ENCODE results near the gene TMEM245. TPM values are rescaled to one million over a fixed set of nuclear protein-coding genes. Genes with fewer than 3 reads are reported as not detected.

Gene TMEM245
- total and polyA plus RNA-seq, 3 donors from 2014 or later: 44.9 to 67.6 (median 63.6) TPM

- Histone ChIP-seq H3K36me3 (ENCODE audit: low read depth, missing control alignments) (no peaks in the 10 kb centered on the region), H3K27ac (no peak overlapping the region), H3K27me3 (no peaks in the 10 kb centered on the region), H3K4me3 (no peak overlapping the region), H3K9me3 (no peaks in the 10 kb centered on the region), H3K4me1 (no peaks in the 10 kb centered on the region)
- TF ChIP-seq CTCF (IDR thresholded peaks at IDR 0.05): no peak
- TF ChIP-seq POLR2A (IDR thresholded peaks at IDR 0.05): no peak
- intact Hi-C loops (cut with DNase I; ENCODE audit: low total_unique reads): no loop called here
- DNase-seq: no peak
- WGBS, 2 donors: 89 to 94% methylated on average over 7 of the region's 7 CpGs
Observed at GRCh38 chr9:109088221-109088620, 31.5 kb downstream of the TMEM245 start.

- WGBS, 2 donors: 98 to 100% methylated on average over 2 of the region's 2 CpGs
- H3K27ac ChIP-seq: no peak overlapping the region
Observed at GRCh38 chr9:109087795-109088194, 32.0 kb downstream of the TMEM245 start.

GRCh38 chr9:109086221-109086620 is 33.5 kb downstream of the TMEM245 start:
- 92 to 93% methylated on average over 3 of the region's 3 CpGs for whole genome bisulfite sequencing, 2 donors
- Histone ChIP-seq H3K27ac (no peak overlapping the region), H3K36me3 (ENCODE audit: low read depth, missing control alignments) (no peaks in the 10 kb centered on the region), H3K4me1 (no peaks in the 10 kb centered on the region), H3K4me3 (no peak overlapping the region), H3K9me3 (no peaks in the 10 kb centered on the region), H3K27me3 (no peaks in the 10 kb centered on the region)
- DNase-seq: no peak
- TF ChIP-seq CTCF (IDR thresholded peaks at IDR 0.05) (no peak), POLR2A (IDR thresholded peaks at IDR 0.05) (no peak)
- intact Hi-C loops (cut with DNase I; ENCODE audit: low total_unique reads): no loop called here

More at GRCh38 chr9:109087795-109088194, 32.0 kb downstream of the TMEM245 start:
- no peak overlapping the region for H3K4me3 ChIP-seq
- intact Hi-C loops (cut with DNase I; ENCODE audit: low total_unique reads): no loop called here
- DNase-seq: no peak
- TF ChIP-seq CTCF (IDR thresholded peaks at IDR 0.05) (no peak), POLR2A (IDR thresholded peaks at IDR 0.05) (no peak)
- H3K27me3 ChIP-seq: no peaks in the 10 kb centered on the region
- no peaks in the 10 kb centered on the region for H3K4me1 ChIP-seq
- no peaks in the 10 kb centered on the region for H3K36me3 ChIP-seq (ENCODE audit: low read depth, missing control alignments)
- H3K9me3 ChIP-seq: no peaks in the 10 kb centered on the region

GRCh38 chr9:109085510-109085909 is 34.2 kb downstream of the TMEM245 start:
- Histone ChIP-seq H3K4me1 (no peaks in the 10 kb centered on the region), H3K4me3 (no peak overlapping the region), H3K27ac (no peak overlapping the region), H3K36me3 (ENCODE audit: low read depth, missing control alignments) (no peaks in the 10 kb centered on the region), H3K9me3 (no peaks in the 10 kb centered on the region), H3K27me3 (no peaks in the 10 kb centered on the region)
- TF ChIP-seq POLR2A (IDR thresholded peaks at IDR 0.05): no peak
- no peak for TF ChIP-seq CTCF (IDR thresholded peaks at IDR 0.05)
- intact Hi-C loops (cut with DNase I; ENCODE audit: low total_unique reads): no loop called here
- no peak for DNase-seq

GRCh38 chr9:109083813-109084405 is 35.8 kb downstream of the TMEM245 start:
- no peak overlapping the region for H3K27ac ChIP-seq
- H3K36me3 ChIP-seq (ENCODE audit: low read depth, missing control alignments): no peaks in the 10 kb centered on the region
- H3K9me3 ChIP-seq: no peaks in the 10 kb centered on the region
- 88 to 98% methylated on average over 4 of the region's 4 CpGs for WGBS, 2 donors
- H3K4me3 ChIP-seq: no peak overlapping the region
- no peak for DNase-seq
- TF ChIP-seq CTCF (IDR thresholded peaks at IDR 0.05) (no peak), POLR2A (IDR thresholded peaks at IDR 0.05) (no peak)
- H3K27me3 ChIP-seq: no peaks in the 10 kb centered on the region
- H3K4me1 ChIP-seq: no peaks in the 10 kb centered on the region
- intact Hi-C loops (cut with DNase I; ENCODE audit: low total_unique reads): no loop called here

All from testis (tissue), 3 donors.